DND-41 (cell line): ENCODE measurements around the gene ENDOD1.

Experiments used
- EZH2 ChIP-seq: IDR thresholded peaks from 3 replicates; pipeline ENCODE4 v1.6.1; 2012; ENCODE audit warnings: borderline replicate concordance, low read depth, mild to moderate bottlenecking, moderate library complexity, low read length, inconsistent platforms; ENCODE audit not compliant: severe bottlenecking
- TF ChIP-seq, protein P1 (sequence below): IDR thresholded peaks from 2 replicates; pipeline ENCODE4 v1.5.1; 2012; ENCODE audit warnings: borderline replicate concordance, low read length, moderate library complexity, mild to moderate bottlenecking; ENCODE audit not compliant: poor library complexity, severe bottlenecking; ENCODE audit errors: extremely low read depth

DNA sequence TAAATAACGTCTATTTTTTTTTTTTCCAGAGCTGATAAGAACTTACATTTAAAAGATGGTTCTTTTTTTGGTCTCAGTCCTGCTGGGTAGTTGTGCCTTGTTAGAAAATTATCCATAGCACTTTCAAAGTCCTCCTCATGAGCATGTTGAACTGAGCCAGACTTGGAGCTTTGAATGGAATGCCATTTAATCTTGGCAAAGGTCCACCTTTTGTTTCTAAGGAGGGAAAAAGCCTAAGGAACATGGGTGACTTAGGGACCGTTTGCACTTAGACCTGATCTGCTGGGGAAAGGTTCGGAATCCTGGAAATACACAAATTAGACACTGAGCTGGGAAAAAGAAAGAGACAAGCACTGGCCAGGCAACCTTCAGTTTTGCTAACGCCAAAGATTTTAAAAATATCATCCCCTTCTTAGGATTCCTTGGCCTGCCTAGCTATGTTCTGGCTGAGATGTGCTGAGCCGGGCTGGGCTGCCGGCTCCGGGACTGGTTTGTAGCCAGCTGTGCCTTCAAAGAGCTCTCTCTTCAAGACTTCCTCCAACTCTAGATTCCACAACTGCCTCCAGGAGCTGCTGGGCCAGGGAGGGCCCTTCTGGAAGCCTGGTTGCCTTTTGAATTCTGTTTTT lies 67.4 kb downstream of the ENDOD1 start:
- TF ChIP-seq, protein P1, sequence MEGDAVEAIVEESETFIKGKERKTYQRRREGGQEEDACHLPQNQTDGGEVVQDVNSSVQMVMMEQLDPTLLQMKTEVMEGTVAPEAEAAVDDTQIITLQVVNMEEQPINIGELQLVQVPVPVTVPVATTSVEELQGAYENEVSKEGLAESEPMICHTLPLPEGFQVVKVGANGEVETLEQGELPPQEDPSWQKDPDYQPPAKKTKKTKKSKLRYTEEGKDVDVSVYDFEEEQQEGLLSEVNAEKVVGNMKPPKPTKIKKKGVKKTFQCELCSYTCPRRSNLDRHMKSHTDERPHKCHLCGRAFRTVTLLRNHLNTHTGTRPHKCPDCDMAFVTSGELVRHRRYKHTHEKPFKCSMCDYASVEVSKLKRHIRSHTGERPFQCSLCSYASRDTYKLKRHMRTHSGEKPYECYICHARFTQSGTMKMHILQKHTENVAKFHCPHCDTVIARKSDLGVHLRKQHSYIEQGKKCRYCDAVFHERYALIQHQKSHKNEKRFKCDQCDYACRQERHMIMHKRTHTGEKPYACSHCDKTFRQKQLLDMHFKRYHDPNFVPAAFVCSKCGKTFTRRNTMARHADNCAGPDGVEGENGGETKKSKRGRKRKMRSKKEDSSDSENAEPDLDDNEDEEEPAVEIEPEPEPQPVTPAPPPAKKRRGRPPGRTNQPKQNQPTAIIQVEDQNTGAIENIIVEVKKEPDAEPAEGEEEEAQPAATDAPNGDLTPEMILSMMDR, result no peak
- TF ChIP-seq EZH2, result no peak
